Calu3 (cell line): ENCODE results near the gene TMTC2. TPM values are rescaled to one million over a fixed set of nuclear protein-coding genes. Genes with fewer than 3 reads are reported as not detected.

Experiments used
- BruUV-seq: library from RNA; stranded (reverse); fragments of 400-500 nt; replicated peaks from 2 replicates; lab custom pipeline; 2021; lab: Mats Ljungman, UMichigan
- CTCF ChIA-PET: fragments of 300-600 bp; sonication (Branson Sonifier 250); formaldehyde crosslinking; loops from one replicate; lab custom pipeline; 2022; ENCODE audit warnings: antibody characterized with exemption; lab: Charles Lee
- DNase-seq: peaks from one replicate; pipeline ENCODE4 v3.0.0; 2022
- H3K27ac Mint-ChIP-seq: one replicate; pipeline ENCODE4 v1.8.0; 2022; ENCODE audit warnings: mixed read lengths; ENCODE audit not compliant: unreplicated experiment
- H3K27me3 Mint-ChIP-seq: one replicate; pipeline ENCODE4 v1.8.0; 2022; ENCODE audit warnings: mixed read lengths; ENCODE audit not compliant: unreplicated experiment
- H3K36me3 Mint-ChIP-seq: one replicate; pipeline ENCODE4 v1.8.0; 2022; ENCODE audit warnings: mild to moderate bottlenecking, moderate library complexity, mixed read lengths; ENCODE audit not compliant: insufficient read depth, unreplicated experiment
- H3K4me1 Mint-ChIP-seq: one replicate; pipeline ENCODE4 v1.8.0; 2022; ENCODE audit warnings: mild to moderate bottlenecking, low read depth, mixed read lengths; ENCODE audit not compliant: unreplicated experiment
- H3K4me3 Mint-ChIP-seq: one replicate; pipeline ENCODE4 v1.8.0; 2022; ENCODE audit warnings: mild to moderate bottlenecking, low read depth, moderate library complexity, mixed read lengths; ENCODE audit not compliant: unreplicated experiment
- H3K9me3 Mint-ChIP-seq: one replicate; pipeline ENCODE4 v1.8.0; 2022; ENCODE audit warnings: low read depth, mixed read lengths; ENCODE audit not compliant: unreplicated experiment
- intact Hi-C: fragments of 100-400 bp; cut with micrococcal nuclease; formaldehyde crosslinking; loops from one replicate; pipeline ENCODE4 v1.10.0; 2022; ENCODE audit not compliant: unreplicated experiment
- total RNA-seq: library from RNA; stranded (reverse); gene quantifications from 2 replicates; pipeline ENCODE4 v1.2.3, GENCODE V29; 2022
- TF ChIP-seq, protein P1 (sequence below): fragments of 200-600 bp; IDR thresholded peaks from one replicate; pipeline ENCODE4 v1.8.0; 2022; ENCODE audit warnings: antibody characterized with exemption; ENCODE audit not compliant: unreplicated experiment

The TMTC2 gene
- total RNA-seq, 1 experiment from 2014 or later = 31.2 TPM

DNA sequence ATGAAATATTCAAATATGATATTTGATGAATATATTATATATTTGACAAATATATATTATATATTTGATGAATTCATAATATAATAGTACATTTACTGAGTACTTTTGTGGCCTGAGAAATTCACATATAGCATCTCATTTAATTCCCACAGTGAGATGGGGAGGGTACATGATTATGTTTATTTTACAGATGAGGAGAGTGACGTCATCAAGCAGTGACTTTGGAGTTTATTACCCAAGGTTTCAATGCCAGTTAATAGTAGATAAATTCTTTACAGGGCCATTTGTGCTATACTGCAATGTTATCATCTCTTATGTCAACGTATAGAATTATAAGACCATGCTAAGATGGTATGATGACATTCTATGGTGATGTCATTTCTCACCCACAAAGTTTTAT lies 352.7 kb downstream of the TMTC2 start:
- H3K4me1 Mint-ChIP-seq = no peaks in the 10 kb centered on the region
- no peak for DNase-seq
- TF ChIP-seq, protein P1, sequence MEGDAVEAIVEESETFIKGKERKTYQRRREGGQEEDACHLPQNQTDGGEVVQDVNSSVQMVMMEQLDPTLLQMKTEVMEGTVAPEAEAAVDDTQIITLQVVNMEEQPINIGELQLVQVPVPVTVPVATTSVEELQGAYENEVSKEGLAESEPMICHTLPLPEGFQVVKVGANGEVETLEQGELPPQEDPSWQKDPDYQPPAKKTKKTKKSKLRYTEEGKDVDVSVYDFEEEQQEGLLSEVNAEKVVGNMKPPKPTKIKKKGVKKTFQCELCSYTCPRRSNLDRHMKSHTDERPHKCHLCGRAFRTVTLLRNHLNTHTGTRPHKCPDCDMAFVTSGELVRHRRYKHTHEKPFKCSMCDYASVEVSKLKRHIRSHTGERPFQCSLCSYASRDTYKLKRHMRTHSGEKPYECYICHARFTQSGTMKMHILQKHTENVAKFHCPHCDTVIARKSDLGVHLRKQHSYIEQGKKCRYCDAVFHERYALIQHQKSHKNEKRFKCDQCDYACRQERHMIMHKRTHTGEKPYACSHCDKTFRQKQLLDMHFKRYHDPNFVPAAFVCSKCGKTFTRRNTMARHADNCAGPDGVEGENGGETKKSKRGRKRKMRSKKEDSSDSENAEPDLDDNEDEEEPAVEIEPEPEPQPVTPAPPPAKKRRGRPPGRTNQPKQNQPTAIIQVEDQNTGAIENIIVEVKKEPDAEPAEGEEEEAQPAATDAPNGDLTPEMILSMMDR = no peak
- no peaks in the 10 kb centered on the region for H3K36me3 Mint-ChIP-seq
- BruUV-seq = no TSS peak
- H3K4me3 Mint-ChIP-seq = no peak overlapping the region
- no peaks in the 10 kb centered on the region for H3K9me3 Mint-ChIP-seq
- H3K27ac Mint-ChIP-seq = no peak overlapping the region
- CTCF ChIA-PET = no interaction called here
- intact Hi-C loops = no loop called here
- no peaks in the 10 kb centered on the region for H3K27me3 Mint-ChIP-seq

- no peaks in the 10 kb centered on the region for H3K27me3 Mint-ChIP-seq
- TF ChIP-seq, protein P1 = no peak
- no TSS peak for BruUV-seq
These were observed 353.6 kb downstream of the TMTC2 start for GRCh38 chr12:83040339-83040738.

GRCh38 chr12:83040991-83041390 lies 354.3 kb downstream of the TMTC2 start:
- Mint-ChIP-seq H3K9me3 (no peaks in the 10 kb centered on the region), H3K4me1 (no peaks in the 10 kb centered on the region), H3K27ac (no peak overlapping the region), H3K4me3 (no peak overlapping the region), H3K36me3 (no peaks in the 10 kb centered on the region), H3K27me3 (no peaks in the 10 kb centered on the region)
- no TSS peak for BruUV-seq
- CTCF ChIA-PET = no interaction called here
- intact Hi-C loops = no loop called here
- no peak for DNase-seq
- TF ChIP-seq, protein P1 = no peak

More at GRCh38 chr12:83040339-83040738, 353.6 kb downstream of the TMTC2 start:
- intact Hi-C loops = no loop called here
- H3K27ac Mint-ChIP-seq = no peak overlapping the region
- DNase-seq = no peak
- no peaks in the 10 kb centered on the region for H3K4me1 Mint-ChIP-seq
- H3K9me3 Mint-ChIP-seq = no peaks in the 10 kb centered on the region
- H3K4me3 Mint-ChIP-seq = no peak overlapping the region
- CTCF ChIA-PET = no interaction called here
- H3K36me3 Mint-ChIP-seq = no peaks in the 10 kb centered on the region

- BruUV-seq = no TSS peak
- no peaks in the 10 kb centered on the region for H3K9me3 Mint-ChIP-seq
- H3K27me3 Mint-ChIP-seq = no peaks in the 10 kb centered on the region
These were observed 355.9 kb downstream of the TMTC2 start for GRCh38 chr12:83042441-83043200.

More at GRCh38 chr12:83042441-83043200, 355.9 kb downstream of the TMTC2 start:
- Mint-ChIP-seq H3K4me3 (no peak overlapping the region), H3K27ac (no peak overlapping the region), H3K36me3 (no peaks in the 10 kb centered on the region), H3K4me1 (no peaks in the 10 kb centered on the region)
- TF ChIP-seq, protein P1 = no peak
- CTCF ChIA-PET = no interaction called here
- no peak for DNase-seq
- intact Hi-C loops = no loop called here
